Heart left ventricle (tissue), 13 donors: Measurements from ENCODE around the gene GFY.

Source experiments
- POLR2A ChIP-seq, 2 donors: fragments of 450-650 bp; IDR thresholded peaks; one replicate each; pipeline ENCODE4 v1.6.1; 2017; ENCODE audit warnings: antibody characterized with exemption in 2 of 2, mild to moderate bottlenecking in 2 of 2, moderate library complexity in 2 of 2
- TF ChIP-seq, protein P1 (sequence below), 12 donors: fragments of 200-600 bp; sonication (generic) in 4 of 12; IDR thresholded peaks; one replicate each; pipeline versions ENCODE4 v1.5.0 to v1.8.0; 2018 to 2022; ENCODE audit warnings: antibody characterized with exemption in 12 of 12, mild to moderate bottlenecking in 5 of 12
- donor health status: ischemic (EF 13 %, LVEDD 7.1; RV severe dilation, severe dysfunction).
- donor health status: DM: no; HTN: yes; CAD: no.
- donor health status: DM: no; HTN: no; CAD: no.
- donor health status: ischemic (EF 25% LVEDD 6.9; RV normal size, moderate dysfunction).
- donor health status: ischemic (EF 25% LVEDD 5.7; RV mildly dilated, moderate dysfunction).
- donor health status: ischemic (EF 35%, LVEDD 5.7; RV mildly dilated, moderate dysfunction).
- donor health status: nonischemic (EF 11% LVEDD 7.7; RV severe dilation, severe dysfunction).
- donor health status: DM: yes; HTN: yes; CAD: no.
- donor health status: PGD.
- donor health status: ischemic (EF 29% LVEDD 5.4; RV normal size, mild dysfunction).
- donor health status: nonischemic (EF 23%, LVEDD 6.1; RV moderate dilation, normal function).

DNA sequence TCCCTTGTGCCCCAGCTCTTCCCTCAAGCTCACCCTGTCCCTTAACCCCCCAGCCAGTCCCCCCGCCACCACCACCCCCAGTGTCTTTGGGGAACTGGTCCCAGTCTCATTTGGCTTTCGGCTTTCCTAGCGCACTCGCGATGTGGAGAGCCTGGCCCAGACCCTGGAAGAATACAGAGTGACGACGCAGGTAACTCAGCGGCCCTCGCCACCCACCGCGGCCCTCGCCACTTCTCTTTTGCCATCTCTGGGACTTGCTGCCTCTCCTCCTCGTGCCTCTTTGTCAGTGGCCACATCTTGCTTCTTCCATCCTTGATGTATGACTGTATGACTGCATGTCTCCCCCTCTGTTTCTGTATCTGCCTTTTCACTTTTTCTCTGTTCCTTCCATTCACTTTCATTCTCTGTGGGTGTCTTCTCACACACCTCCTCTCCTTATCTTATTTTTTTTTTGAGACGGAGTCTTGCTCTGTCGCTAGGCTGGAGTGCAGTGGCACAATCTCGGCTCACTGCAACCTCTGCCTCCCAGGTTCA, 17.6 kb upstream of the GFY start:
- TF ChIP-seq, protein P1, sequence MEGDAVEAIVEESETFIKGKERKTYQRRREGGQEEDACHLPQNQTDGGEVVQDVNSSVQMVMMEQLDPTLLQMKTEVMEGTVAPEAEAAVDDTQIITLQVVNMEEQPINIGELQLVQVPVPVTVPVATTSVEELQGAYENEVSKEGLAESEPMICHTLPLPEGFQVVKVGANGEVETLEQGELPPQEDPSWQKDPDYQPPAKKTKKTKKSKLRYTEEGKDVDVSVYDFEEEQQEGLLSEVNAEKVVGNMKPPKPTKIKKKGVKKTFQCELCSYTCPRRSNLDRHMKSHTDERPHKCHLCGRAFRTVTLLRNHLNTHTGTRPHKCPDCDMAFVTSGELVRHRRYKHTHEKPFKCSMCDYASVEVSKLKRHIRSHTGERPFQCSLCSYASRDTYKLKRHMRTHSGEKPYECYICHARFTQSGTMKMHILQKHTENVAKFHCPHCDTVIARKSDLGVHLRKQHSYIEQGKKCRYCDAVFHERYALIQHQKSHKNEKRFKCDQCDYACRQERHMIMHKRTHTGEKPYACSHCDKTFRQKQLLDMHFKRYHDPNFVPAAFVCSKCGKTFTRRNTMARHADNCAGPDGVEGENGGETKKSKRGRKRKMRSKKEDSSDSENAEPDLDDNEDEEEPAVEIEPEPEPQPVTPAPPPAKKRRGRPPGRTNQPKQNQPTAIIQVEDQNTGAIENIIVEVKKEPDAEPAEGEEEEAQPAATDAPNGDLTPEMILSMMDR (IDR thresholded peaks at IDR 0.05), result no peak
- no peak for TF ChIP-seq POLR2A (IDR thresholded peaks at IDR 0.05)
